SK-N-SH (cell line): ENCODE data around the gene CNTNAP5. TPM values are rescaled to one million over a fixed set of nuclear protein-coding genes. Genes with fewer than 3 reads are reported as not detected.

Experiments
- CTCF ChIA-PET: fragments of 300-600, 350-600 bp; formaldehyde crosslinking; extraction: SDS; loops from one replicate; lab custom pipeline; 2021; lab: Yijun Ruan, JAX
- POLR2A ChIA-PET: fragments of 350-600 bp; sonication (Branson Sonifier 250); formaldehyde crosslinking; extraction: SDS; loops from one replicate; lab custom pipeline; 2020; ENCODE audit warnings: antibody characterized with exemption, inconsistent platforms; lab: Yijun Ruan, JAX
- DNase-seq: peaks from one replicate; pipeline ENCODE4 v3.0.0; 2012
- H2AFZ ChIP-seq: fragments of 200-600 bp; sonication (generic); 2 replicates; pipeline ENCODE4 v1.8.1; 2016; ENCODE audit warnings: antibody characterized with exemption, mild to moderate bottlenecking, low read depth
- H3F3A ChIP-seq: fragments of 200-600 bp; sonication (generic); replicated peaks from 2 replicates; pipeline ENCODE3; 2016; ENCODE audit warnings: antibody characterized with exemption, mild to moderate bottlenecking; ENCODE audit not compliant: insufficient read depth
- H3K27ac ChIP-seq, 2 experiments: fragments of 200-500 bp in 1 of 2; fragments of 200-600 bp in 1 of 2; sonication (Bioruptor generic) in 1 of 2; sonication (generic), shearing (Covaris generic) in 1 of 2; 2 replicates each; pipeline versions ENCODE4 v1.5.1 to v1.6.1; 2014 to 2016; ENCODE audit warnings: low read depth in 2 of 2, inconsistent platforms in 1 of 2, low read length in 1 of 2, mild to moderate bottlenecking in 1 of 2, mixed read lengths in 1 of 2
- H3K27me3 ChIP-seq: fragments of 200-600 bp; sonication (generic), shearing (Covaris generic); 2 replicates; pipeline ENCODE4 v1.6.1; 2016; ENCODE audit warnings: mixed run types; ENCODE audit not compliant: insufficient read depth
- H3K36me3 ChIP-seq, 2 experiments: fragments of 200-500 bp in 1 of 2; fragments of 200-600 bp in 1 of 2; sonication (Bioruptor generic) in 1 of 2; sonication (generic) in 1 of 2; replicated peaks in 1 of 2; 2 replicates each; pipeline versions ENCODE3 to v1.5.1; 2014 to 2016; ENCODE audit warnings: low read length in 1 of 2, mild to moderate bottlenecking in 1 of 2; ENCODE audit not compliant: insufficient read depth in 2 of 2, control insufficient read depth in 1 of 2
- H3K4me1 ChIP-seq, 2 experiments: fragments of 200-500 bp in 1 of 2; fragments of 200-600 bp in 1 of 2; sonication (Bioruptor generic) in 1 of 2; sonication (generic), shearing (Covaris generic) in 1 of 2; 2 replicates each; pipeline versions ENCODE4 v1.5.1 to v1.6.1; 2014 to 2016; ENCODE audit warnings: low read depth in 1 of 2, low read length in 1 of 2, mixed run types in 1 of 2; ENCODE audit not compliant: insufficient read depth in 2 of 2, control insufficient read depth in 1 of 2
- H3K4me2 ChIP-seq: fragments of 200-600 bp; sonication (generic), shearing (Covaris generic); 2 replicates; pipeline ENCODE4 v1.6.1; 2017; ENCODE audit warnings: mixed run types
- H3K4me3 ChIP-seq, 2 experiments: fragments of 200-500 bp in 1 of 2; fragments of 200-600 bp in 1 of 2; sonication (Bioruptor generic) in 1 of 2; sonication (generic), shearing (Covaris generic) in 1 of 2; 2 replicates each; pipeline versions ENCODE4 v1.5.1 to v1.8.1; 2014 to 2016; ENCODE audit warnings: low read depth in 2 of 2, inconsistent platforms in 1 of 2, low read length in 1 of 2, mild to moderate bottlenecking in 1 of 2, mixed read lengths in 1 of 2, moderate library complexity in 1 of 2
- H3K79me2 ChIP-seq: fragments of 200-600 bp; sonication (generic); 2 replicates; pipeline ENCODE4 v1.8.1; 2017; ENCODE audit warnings: mild to moderate bottlenecking; ENCODE audit not compliant: insufficient read depth
- H3K9ac ChIP-seq: fragments of 200-600 bp; sonication (generic); 2 replicates; pipeline ENCODE4 v1.6.1; 2017; ENCODE audit warnings: mixed run types
- H3K9me2 ChIP-seq: fragments of 200-600 bp; sonication (generic); 2 replicates; pipeline ENCODE4 v1.6.1; 2017; ENCODE audit warnings: mixed run types
- H3K9me3 ChIP-seq: fragments of 200-600 bp; sonication (generic); 2 replicates; pipeline ENCODE4 v1.6.1; 2017; ENCODE audit warnings: mixed run types, mild to moderate bottlenecking, moderate library complexity
- H4K20me1 ChIP-seq: fragments of 200-600 bp; sonication (generic); 2 replicates; pipeline ENCODE4 v1.6.1; 2017; ENCODE audit warnings: mild to moderate bottlenecking, mixed run types; ENCODE audit not compliant: insufficient read depth
- EP300 ChIP-seq, 2 experiments: IDR thresholded peaks; 2 replicates each; pipeline versions ENCODE4 v1.4.0 to v1.6.1; 2012; ENCODE audit warnings: borderline replicate concordance in 1 of 2, low read depth in 1 of 2, low read length in 1 of 2
- GABPA ChIP-seq: IDR thresholded peaks from 2 replicates; pipeline ENCODE4 v1.4.0; 2012; ENCODE audit warnings: low read depth, mild to moderate bottlenecking
- MXI1 ChIP-seq: IDR thresholded peaks from 2 replicates; pipeline ENCODE4 v1.6.1; 2012; ENCODE audit warnings: mild to moderate bottlenecking, low read depth, low read length, improper control_type of control experiment
- POLR2AphosphoS5 ChIP-seq: IDR thresholded peaks from 2 replicates; pipeline ENCODE4 v1.6.1; 2012; ENCODE audit warnings: low read depth, low read length
- RAD21 ChIP-seq: IDR thresholded peaks from 2 replicates; pipeline ENCODE4 v1.6.1; 2012; ENCODE audit warnings: mild to moderate bottlenecking, low read length
- RCOR1 ChIP-seq: fragments of 150-350 bp; IDR thresholded peaks from 2 replicates; pipeline ENCODE4 v1.6.1; 2017; ENCODE audit warnings: antibody characterized with exemption, low read length
- SIN3A ChIP-seq: IDR thresholded peaks from 2 replicates; pipeline ENCODE4 v1.6.1; 2012; ENCODE audit warnings: low read depth, mild to moderate bottlenecking, low read length, moderate library complexity, borderline replicate concordance
- SMC3 ChIP-seq: IDR thresholded peaks from 2 replicates; pipeline ENCODE4 v1.6.1; 2012; ENCODE audit warnings: low read depth, low read length, improper control_type of control experiment
- TCF12 ChIP-seq: IDR thresholded peaks from 2 replicates; pipeline ENCODE4 v1.4.0; 2012
- TEAD4 ChIP-seq: IDR thresholded peaks from 2 replicates; pipeline ENCODE4 v1.4.0; 2012; ENCODE audit warnings: mild to moderate bottlenecking, borderline replicate concordance; ENCODE audit not compliant: insufficient read depth
- USF2 ChIP-seq: fragments of 150-350 bp; IDR thresholded peaks from 2 replicates; pipeline ENCODE4 v1.6.1; 2017; ENCODE audit warnings: antibody characterized with exemption, low read length, low read depth, borderline replicate concordance
- YY1 ChIP-seq: IDR thresholded peaks from 2 replicates; pipeline ENCODE4 v1.4.0; 2012; ENCODE audit warnings: low read depth, mild to moderate bottlenecking
- WGBS: methylation state at CpG from one replicate; pipeline ENCODE4 v1.1.6; 2017; ENCODE audit warnings: low lambda C conversion rate; 5-methylcytosine and 5-hydroxymethylcytosine counted together
- polyA plus RNA-seq, 3 experiments: library from polyadenylated mRNA; depleted of rRNA; stranded (reverse); fragments of >200 nt; gene quantifications; 2 replicates each; pipeline ENCODE4 v1.2.3, GENCODE V29; 2012

Gene CNTNAP5
- polyA plus RNA-seq, 1 of the 3 experiments (the other 2 are of a cell fraction), result 0.08 TPM

GRCh38 chr2:124763611-124764010 lies 738.5 kb downstream of the CNTNAP5 start:
- Histone ChIP-seq H3F3A (no peaks in the 10 kb centered on the region), H3K79me2 (no peaks in the 10 kb centered on the region), H3K4me3 (no peak overlapping the region), H3K9ac (no peak overlapping the region), H3K9me3 (no peaks in the 10 kb centered on the region), H3K4me1 (no peaks in the 10 kb centered on the region), H4K20me1 (no peaks in the 10 kb centered on the region), H3K9me2 (no peaks in the 10 kb centered on the region), H2AFZ (no peak overlapping the region), H3K36me3 (no peaks in the 10 kb centered on the region), H3K4me2 (no peak overlapping the region), H3K27ac (no peak overlapping the region), H3K27me3 (no peaks in the 10 kb centered on the region)
- TF ChIP-seq TEAD4 (no peak), GABPA (no peak), USF2 (no peak), POLR2AphosphoS5 (no peak), SMC3 (no peak), MXI1 (no peak), TCF12 (no peak)
- WGBS, result 45% methylated on average over 9 of the region's 9 CpGs
- POLR2A ChIA-PET, result no interaction called here
- CTCF ChIA-PET, result no interaction called here
- DNase-seq, result no peak

GRCh38 chr2:124774781-124775180 lies 749.7 kb downstream of the CNTNAP5 start:
- Histone ChIP-seq H3K27me3 (no peaks in the 10 kb centered on the region), H3K4me2 (no peak overlapping the region), H3K36me3 (no peaks in the 10 kb centered on the region), H3K9me2 (no peaks in the 10 kb centered on the region), H3K4me3 (no peak overlapping the region), H3K4me1 (no peaks in the 10 kb centered on the region; a peak in 1 of 4 replicates), H4K20me1 (no peaks in the 10 kb centered on the region), H2AFZ (no peak overlapping the region), H3K79me2 (no peaks in the 10 kb centered on the region), H3K9ac (no peak overlapping the region), H3K9me3 (no peaks in the 10 kb centered on the region), H3F3A (no peaks in the 10 kb centered on the region), H3K27ac (no peak overlapping the region)
- DNase-seq, result no peak
- WGBS, result 37% methylated on average over 5 of the region's 5 CpGs
- TF ChIP-seq GABPA, result no peak
- TF ChIP-seq USF2, result no peak
- no peak for TF ChIP-seq POLR2AphosphoS5
- TF ChIP-seq YY1, result no peak
- TF ChIP-seq RCOR1, result no peak
- no peak for TF ChIP-seq EP300 (IDR thresholded peaks at IDR 0.05; ENCODE audit: borderline replicate concordance in 1 of 2, low read depth in 1 of 2, low read length in 1 of 2)
- no peak for TF ChIP-seq TCF12
- no peak for TF ChIP-seq RAD21
- TF ChIP-seq SIN3A, result no peak
- POLR2A ChIA-PET, result no interaction called here
- CTCF ChIA-PET, result no interaction called here
